Activated CD4-positive, alpha-beta T cell treated with anti-CD3 and anti-CD28 coated beads, Interleukin-2, amount 50 U/mL, for 16 hours (primary cell): ENCODE results near the gene SYMPK.
"Not testable (repeated sequence)": the region's sequence is repeated elsewhere in the genome, so short reads cannot be mapped to it uniquely, and the experiment has no call there.

Experiments
- DNase-seq: peaks from one replicate; pipeline ENCODE4 v3.0.0-alpha.2; 2020

Gene SYMPK

DNA sequence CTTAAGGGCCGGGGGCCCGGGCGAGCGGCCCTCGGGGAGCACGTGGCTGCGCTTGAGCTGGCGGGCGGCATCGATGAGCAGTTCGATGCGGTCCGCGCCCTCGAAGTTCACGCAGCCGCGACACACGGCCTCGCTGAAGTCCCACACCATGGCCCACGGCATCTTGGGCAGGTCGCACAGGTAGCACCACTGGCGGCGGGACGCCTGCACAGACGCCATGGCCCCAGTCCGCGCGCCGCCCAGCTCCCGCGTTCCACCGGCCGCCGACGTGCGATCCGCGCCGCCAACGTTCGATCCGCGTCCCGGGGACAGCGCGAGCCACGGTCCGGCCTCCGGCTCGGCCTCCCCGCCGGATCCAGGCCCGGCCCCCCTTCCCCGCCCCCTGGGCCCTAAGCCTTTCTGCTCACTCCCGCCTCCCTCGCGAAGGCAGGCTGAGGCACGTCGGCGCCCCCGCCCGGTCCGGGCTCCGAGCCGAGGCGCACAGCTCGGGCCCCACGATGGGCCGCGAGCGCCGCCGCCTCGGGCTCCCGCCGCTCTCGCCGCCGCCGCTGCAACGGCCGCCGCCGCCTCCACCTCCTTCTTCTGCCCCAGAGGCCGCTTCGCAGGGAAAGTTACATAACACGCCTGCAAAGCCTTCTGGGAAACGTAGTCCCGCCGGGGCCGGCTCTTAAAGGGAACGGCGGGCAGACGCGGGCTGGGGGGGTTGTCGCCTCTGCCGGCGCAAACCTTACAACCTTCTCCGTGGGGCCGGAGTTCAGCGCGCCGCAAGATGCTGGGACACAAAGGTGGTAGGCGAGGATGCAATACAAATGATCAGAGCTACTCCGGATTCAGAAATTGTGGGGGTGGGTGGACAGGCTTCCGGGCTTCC is 22.8 kb upstream of the SYMPK start, which contains the start of gene IRF2BP1:
IRF2BP1 (minus strand) TSS at position 586 of the 871 bp plus-strand sequence; CDS start at position 219, 367 bp downstream.
- DNase-seq: peak; percentile 92

DNA sequence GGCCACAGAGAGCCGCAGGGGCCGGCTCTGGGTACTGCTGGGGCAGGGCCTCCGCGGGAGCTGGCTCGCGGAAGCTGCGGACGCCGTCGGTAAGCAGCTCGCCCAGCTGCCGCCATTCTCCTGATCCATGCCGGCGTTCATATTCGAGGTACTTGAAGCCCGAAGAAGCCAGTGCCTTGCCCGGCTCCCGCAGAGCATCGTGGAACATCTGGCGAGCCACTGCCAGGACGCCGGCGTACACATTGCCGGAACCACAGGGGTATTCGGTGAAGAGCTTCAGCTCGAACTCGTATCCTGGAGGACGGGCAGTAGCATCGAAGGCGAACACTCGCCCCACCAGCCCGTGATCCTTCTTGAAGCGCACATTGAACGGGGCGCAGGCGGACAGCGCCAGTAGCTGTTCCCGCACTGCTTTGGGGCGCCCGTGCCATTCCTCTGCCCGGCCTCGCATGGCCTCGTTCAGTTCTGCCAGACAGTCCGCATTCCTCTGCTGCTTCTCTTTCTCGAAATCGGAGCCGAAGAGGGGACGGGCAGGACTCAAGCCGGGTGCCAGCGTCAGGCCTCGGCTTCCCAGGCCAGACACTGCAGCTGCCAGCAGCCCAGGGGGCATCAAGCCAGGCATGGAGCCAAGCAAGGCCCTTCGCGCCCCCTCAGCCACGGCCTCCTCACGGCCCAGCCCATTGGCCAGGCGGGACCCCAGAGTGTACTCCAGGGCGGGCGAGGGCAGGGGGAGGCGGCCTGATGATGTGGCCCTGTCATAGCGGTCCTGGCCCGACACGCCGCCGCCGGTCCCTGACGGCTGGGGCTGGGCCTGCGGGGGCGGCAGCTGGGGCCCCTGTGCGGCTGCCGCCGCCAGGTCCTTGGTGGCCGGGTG is 22.0 kb upstream of the SYMPK start:
- no peak for DNase-seq

DNA sequence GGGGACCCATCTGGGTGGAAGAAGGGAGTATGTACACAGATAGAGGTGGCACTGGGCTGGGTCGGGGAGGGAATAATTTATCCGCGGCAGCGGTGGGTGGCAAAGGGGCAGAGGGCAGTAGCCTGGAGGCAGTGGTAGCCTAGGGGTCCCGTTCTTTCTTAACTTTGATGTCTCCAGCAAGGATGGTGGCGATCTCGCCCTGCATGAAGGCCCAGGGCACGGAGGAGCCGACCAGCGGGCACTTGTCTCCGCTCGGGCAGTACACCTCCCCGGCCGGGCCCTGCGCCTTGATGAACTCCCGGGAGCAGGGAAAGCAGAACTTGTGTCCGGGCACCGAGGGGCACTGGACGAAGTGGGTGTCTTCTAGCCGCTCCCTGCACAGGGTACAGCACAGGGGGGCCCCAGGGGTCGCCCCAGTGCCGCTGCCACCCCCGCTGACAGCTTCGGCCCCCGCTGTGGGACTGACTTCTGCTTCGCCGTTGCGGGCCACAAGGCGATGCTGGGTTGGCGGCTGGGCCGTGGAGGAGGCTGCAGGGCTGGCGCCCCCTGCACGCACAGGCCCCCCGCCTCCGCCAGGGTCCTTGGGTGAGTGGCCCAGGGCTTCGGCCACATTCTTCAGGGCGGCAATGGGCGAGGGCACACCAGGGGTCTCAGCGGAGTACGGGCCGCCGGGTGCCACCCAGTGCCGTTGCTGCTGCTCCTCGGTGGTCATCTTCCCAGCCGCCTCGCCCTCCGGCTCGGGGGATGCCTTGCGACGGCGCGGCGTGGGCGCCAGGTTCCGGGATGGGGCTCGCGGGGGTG is 21.1 kb upstream of the SYMPK start:
- DNase-seq: no peak

DNA sequence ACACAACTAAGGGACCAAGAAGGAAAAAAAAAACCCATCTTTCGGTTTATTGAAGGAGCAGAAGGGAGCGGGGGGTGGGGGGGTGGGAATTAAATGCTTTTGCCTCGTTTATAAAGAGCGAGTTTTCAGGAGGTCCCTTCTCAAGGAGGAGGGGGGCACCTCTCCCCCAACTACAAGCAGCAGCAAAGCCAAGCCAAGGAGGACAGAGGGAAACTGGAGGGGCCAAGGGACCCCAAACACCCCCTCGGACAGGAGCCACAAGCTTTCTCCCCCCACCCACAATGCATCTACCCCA is 20.6 kb upstream of the SYMPK start:
- no peak for DNase-seq

DNA sequence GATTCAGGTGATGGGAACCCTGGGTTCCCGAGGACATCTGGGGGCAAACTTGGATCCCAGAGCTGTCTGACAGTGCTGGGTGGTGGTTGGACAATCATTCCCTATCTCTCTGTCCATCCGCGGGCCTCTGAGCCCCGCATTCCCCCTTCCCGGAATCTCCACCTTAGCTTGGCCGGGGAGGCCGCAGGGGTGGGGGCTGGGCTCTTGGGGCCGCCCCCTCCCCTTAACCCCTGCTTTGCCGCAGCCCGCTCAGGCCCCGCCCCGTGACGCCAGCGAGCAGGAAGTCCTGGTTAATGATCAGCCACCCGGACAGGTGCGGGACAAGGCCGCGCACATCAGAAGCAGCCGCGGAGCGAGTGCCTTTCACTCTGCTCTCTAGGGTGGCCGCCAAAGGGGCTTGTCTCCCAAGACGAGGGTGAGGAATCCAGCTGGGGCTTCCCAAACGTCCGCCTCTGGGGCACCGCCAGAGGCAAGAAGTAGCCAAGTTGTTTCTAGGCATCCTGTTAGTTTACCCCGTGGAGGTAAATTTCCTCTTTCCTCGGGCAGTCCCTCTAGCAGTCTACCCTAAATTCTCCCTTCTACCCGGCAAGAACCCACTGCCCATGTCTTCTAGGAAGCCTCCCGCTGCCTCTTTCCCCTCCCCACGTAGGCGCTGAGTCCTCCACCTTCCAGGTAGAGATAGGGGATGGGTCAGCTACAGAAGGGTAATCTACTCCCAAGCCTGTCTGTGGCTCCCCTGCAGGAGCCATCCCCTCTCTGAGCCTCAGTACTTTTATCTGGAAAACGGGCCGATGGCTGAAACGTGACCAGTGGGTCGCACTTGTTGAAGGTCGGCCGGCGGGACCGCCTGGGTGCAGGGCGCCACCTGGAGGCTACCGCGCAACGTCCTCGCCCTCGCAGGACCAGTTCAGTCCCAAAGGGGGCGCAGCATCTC is 20.0 kb upstream of the SYMPK start:
- peak; percentile 89 for DNase-seq

DNA sequence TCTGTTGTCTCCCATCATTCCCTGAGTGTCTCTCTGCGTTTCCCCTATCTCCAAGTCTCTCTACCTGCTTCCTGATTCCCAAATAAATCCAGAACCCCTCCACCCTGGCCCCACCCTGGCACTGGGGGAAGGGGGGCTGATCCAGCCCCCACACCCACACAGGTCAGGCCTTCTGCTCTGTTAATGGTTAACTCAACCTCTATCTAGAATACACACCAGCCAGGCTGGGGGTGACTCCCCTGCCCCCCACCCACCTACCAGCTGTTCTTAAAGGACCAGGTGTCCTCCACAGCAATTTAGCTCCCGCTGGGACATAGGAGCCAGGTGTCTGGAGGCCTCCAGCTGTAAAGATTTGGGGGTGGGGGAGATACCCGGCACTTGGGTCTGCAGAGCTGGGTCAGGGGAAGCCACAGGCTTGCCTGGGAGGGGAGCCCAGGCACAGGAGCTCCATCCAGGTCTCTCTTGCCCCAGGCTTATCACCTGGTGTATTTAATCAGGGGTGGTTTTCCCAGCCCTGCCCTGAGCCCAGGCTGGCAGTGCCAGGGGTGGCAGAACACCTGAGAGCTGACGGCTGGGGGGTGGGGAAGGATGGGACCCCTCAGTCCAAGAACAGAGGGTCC is 19.1 kb upstream of the SYMPK start:
- no peak for DNase-seq

DNA sequence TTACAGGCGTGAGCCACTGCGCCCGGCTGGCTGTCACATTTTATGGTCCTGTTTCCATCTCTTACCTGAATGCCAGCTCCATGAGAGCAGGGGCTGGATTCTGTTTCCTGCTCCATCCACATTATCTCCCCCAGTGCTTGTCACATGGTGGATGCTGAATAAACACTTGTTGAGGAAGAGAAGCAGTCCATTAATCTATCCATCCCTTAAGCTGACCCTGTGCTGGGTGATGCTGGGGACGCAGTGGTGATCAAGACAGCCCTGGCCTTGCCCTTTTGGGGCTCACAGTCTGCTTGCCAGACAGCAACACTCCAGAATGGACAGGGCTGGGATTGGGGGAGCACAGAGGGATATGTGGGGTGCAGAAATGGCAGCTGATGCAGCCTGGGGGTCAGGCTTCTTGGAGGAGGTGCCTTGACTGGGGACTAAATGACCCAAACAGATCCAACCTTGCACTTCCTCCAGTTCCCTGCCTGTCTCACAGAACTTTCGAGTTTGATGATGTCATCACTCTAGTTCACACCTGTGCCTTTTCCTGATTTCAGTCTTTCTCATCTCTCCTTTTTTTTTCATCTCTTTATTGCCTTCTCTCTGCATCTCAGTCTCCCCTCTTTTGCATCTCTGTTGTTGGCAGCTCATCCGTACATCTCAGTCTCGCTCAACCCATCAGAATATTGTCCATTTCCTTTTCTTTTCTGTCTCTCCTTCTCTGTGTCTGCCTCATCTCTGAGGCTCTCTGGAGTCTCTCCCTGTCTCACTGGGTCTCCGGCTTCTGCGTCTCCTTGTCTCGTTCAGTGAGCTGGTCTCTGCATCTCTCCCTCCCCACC is 18.3 kb upstream of the SYMPK start:
- peak; percentile 35 for DNase-seq

DNA sequence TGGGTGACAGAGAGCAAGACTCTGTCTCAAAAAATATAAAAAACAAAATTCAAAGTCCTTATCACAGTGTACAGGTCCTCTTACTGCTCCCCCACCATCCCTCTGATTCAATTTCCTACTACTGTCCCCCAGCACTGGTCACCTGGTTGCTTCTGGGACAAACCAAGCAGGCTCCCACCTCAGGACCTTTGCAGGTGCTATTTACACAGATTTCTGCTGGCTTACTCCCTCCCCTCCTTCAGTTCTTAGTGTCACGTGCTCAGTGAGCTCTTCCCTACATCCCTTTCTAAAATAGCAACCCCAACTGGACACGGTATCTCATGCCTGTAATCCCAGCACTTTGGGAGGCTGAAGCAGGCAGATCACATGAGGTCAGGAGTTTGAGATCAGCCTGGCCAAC is 17.0 kb upstream of the SYMPK start:
- DNase-seq: no peak

DNA sequence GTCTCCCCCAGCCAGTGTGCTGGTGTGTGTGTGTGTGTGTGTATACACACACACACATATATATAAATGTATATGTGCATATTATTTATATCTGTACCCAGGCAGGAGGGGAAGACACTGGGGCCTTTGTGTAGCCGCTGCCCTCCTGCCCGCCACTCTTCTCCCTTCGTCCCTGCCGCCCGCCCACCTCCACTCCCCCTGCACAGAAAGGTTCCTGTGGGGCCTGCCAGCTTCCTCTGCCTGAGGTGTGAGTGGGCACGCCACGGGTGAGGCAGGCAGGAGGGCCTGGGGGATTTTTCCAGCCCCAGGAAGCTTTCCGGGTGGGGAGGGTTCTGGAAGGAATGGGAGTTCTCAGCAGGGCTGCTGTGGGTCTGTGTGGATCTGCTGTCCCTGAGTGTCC is 16.1 kb upstream of the SYMPK start:
- DNase-seq: no peak

DNA sequence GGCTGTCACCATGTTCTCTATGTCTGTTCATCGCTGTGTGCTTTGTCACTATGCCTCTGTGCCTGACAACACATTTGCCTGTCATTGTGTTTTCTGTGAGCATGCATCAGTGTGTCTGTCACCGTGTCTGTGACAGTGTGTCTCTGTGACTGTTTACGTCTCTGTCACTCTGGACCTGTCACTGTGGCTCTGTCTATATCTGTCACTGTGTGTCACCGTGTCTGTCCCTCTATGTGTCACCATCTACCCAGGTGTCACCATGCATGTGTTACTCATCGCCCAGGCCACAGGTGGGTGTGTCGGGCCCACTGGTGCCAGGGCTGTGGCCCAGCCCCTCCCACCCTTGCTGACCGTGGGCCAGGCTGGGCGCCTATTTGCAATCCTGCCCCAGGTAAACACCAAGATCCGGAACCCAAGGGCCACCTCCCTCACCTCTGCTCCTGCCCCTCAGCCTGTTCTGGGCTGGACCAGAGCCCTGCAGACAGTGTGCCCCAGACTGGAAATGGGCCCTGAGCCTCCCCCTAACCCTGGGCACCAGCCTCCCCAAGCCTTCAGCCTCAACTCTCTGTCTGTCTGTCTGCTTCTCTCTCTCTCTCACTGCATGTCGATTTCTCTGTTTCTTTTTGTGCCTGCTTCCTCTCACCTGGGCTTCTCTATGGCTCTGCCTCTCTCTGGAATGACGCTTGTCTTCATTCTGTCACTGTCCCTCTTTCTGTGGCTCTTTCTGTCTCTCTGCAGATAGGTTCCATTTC is 15.3 kb upstream of the SYMPK start:
- DNase-seq: no peak

DNA sequence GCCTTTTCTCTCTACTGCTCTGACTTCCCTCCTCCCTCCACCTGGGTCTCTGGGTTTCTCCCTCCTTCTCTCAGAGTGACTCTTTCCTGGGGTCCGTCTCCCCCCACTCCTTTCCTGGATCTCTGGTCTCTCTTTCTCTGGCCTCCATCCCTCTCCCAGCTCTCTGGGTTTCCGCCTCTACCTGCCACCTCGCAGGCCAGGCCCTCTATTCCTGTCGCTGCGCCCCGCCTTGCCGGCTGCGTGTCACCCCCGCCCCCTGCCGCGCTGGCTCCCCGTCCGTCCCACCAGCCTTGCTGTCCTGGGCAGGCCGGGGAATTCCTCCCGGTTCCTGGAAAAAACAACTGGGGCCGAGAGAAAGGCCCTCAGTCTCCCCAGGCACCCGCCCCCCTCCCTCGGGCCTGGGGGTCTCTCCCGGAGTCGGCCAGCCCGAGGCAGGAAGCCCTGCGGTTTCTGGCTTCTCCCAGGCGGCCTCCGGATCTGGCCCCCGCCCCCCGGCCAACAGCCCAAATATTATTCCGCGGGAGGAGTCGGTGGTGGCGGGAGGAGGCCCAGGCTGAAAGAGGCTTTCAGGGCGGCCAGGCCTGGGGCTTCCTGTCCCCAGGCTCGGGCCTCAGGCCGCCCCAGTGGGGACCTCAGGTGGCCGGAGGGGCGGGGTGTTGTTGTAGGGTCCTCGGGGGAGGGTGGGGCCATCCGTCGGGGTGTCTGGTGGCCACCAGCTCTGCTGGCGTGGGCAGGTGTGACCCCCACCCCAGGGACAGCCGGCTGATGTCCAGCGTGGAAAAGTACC is 13.7 kb upstream of the SYMPK start:
- no peak for DNase-seq

DNA sequence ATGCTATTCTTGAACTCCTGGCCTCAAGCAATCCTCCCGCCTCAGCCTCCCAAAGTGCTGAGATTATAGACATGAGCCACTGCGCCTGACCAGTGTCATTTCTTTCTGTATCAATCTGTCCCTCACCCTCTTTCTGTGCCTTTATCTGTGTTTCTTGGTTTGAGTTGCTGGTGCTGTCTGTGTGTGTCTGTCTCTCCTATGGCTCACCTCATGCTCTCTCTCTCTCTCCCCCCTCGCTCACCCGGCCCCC is 13.1 kb upstream of the SYMPK start:
- DNase-seq: peak; percentile 52

DNA sequence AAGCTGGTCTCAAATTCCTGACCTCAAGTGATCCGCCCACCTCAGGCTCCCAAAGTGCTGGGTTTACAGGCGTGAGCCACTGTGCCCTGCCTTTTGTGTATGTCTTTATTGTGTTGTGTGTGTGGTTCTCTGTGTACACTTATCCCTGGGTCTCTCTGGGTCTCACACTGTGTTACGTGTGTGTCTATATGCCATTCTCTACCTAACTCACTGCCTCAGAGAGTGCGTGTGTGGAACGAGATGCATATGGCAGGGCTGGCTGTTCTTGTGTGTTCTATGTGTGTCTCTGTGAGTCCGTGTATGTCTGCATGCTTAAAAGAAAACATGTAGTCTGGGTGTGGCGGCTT is 11.6 kb upstream of the SYMPK start:
- DNase-seq: no peak

DNA sequence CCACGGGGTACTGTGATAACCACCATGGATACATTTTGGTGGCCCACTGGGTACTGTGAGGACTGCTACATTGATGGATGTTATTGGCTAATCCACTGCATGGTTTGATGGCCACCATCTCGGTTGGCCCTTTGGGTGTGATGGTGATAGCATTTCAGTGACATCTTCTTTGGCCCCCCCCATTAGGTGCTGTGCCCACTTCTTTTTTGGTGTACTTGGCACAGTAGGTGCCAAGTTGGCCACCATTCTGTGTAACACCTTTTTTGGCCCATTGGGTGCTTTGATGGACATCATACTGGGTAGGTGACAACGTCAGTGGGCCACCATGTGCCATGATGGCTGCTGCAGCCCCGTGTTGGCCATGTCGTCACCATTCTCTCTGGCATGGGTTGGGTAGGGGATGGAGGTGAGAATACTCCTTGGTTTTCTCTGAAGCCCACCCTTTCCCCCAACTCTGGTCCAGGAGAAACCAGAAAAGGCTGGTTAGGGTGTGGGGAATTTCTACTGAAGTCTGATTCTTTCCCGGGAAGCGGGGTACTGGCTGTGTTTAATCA is 10.3 kb upstream of the SYMPK start:
- DNase-seq: no peak

DNA sequence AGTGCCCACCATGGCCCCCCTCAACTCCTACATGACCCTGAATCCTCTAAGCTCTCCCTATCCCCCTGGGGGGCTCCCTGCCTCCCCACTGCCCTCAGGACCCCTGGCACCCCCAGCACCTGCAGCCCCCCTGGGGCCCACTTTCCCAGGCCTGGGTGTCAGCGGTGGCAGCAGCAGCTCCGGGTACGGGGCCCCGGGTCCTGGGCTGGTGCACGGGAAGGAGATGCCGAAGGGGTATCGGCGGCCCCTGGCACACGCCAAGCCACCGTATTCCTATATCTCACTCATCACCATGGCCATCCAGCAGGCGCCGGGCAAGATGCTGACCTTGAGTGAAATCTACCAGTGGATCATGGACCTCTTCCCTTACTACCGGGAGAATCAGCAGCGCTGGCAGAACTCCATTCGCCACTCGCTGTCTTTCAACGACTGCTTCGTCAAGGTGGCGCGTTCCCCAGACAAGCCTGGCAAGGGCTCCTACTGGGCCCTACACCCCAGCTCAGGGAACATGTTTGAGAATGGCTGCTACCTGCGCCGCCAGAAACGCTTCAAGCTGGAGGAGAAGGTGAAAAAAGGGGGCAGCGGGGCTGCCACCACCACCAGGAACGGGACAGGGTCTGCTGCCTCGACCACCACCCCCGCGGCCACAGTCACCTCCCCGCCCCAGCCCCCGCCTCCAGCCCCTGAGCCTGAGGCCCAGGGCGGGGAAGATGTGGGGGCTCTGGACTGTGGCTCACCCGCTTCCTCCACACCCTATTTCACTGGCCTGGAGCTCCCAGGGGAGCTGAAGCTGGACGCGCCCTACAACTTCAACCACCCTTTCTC is 9.4 kb upstream of the SYMPK start:
- DNase-seq: no peak

DNA sequence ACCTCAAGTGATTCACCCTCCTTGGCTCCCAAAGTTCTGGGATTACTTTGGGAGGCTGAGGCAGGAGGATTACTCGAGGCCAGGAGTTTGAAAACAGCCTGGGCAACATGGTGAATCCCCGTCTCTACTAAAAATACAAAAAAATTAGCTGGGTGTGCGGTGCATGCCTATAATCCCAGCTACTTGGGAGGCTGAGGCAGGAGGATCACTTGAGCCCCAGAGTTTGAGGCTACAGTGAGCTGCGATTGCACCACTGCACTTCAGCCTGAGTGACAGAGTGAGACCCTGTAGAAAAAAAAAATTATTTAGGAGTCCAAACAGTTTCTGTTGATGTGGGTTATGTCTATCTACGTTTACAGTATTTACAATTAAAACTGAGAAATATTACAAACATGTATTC is 7.9 kb upstream of the SYMPK start:
- DNase-seq: no peak

DNA sequence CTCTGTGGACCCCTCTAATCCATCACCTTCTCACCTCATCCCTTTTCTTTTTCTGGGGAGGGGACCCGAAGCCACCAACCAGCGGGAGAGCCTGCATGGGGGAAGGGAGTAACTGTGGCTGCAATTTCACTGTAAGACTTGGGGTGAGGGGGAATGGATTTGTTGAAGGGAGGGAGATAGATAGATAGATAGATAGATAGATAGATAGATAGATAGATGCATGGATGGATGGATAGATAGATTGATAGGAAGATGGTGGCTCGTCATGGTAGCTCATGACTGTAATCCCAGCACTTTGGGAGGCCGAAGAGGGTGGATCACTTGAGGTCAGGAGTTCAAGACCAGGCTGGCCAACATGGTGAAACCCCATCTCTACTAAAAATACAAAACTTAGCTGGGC is 4.3 kb upstream of the SYMPK start:
- not testable (repeated sequence) for DNase-seq
